Heart right ventricle (tissue), 16 donors: ENCODE measurements around the gene NDUFA11. TPM values are rescaled to one million over a fixed set of nuclear protein-coding genes. Genes with fewer than 3 reads are reported as not detected.

Source experiments
- ATAC-seq, 8 donors: fragments of 200-7000 bp; cut with Tn5 transposase; one replicate each; pipeline ENCODE4 v1.9.1; 2020; ENCODE audit warnings: mild to moderate bottlenecking in 8 of 8, moderate library complexity in 8 of 8, moderate number of reproducible peaks in 1 of 8
- DNase-seq, 2 donors: peaks; one replicate each; pipeline ENCODE4 v3.0.0-alpha.2; 2020
- H3K27ac ChIP-seq, 10 donors: fragments of 200-600 bp; sonication (generic) in 2 of 10; one replicate each; pipeline versions ENCODE4 v1.5.0 to v1.8.0; 2020 to 2022; ENCODE audit warnings: mild to moderate bottlenecking in 3 of 10
- H3K27me3 ChIP-seq, 7 donors: fragments of 200-600 bp; one replicate each; pipeline ENCODE4 v1.8.0; 2021 to 2022; ENCODE audit warnings: mild to moderate bottlenecking in 2 of 7
- H3K36me3 ChIP-seq, 9 donors: fragments of 200-600 bp; sonication (generic) in 1 of 9; one replicate each; pipeline versions ENCODE4 v1.5.0 to v1.8.0; 2020 to 2022; ENCODE audit warnings: mild to moderate bottlenecking in 2 of 9
- H3K4me1 ChIP-seq, 9 donors: fragments of 200-600 bp; sonication (generic) in 1 of 9; one replicate each; pipeline versions ENCODE4 v1.5.0 to v1.8.0; 2020 to 2022; ENCODE audit warnings: mild to moderate bottlenecking in 4 of 9
- H3K4me3 ChIP-seq, 10 donors: fragments of 200-600 bp; sonication (generic) in 2 of 10; one replicate each; pipeline versions ENCODE4 v1.5.0 to v1.8.0; 2020 to 2022; ENCODE audit warnings: mild to moderate bottlenecking in 7 of 10, moderate library complexity in 2 of 10
- H3K9me3 ChIP-seq, 11 donors: fragments of 200-600 bp in 10 of 11; sonication (generic) in 2 of 11; one replicate each; pipeline versions ENCODE4 v1.5.0 to v1.8.0; 2013 to 2022; ENCODE audit warnings: mild to moderate bottlenecking in 2 of 11, control low read depth in 1 of 11, moderate library complexity in 1 of 11
- CTCF ChIP-seq, 9 donors: fragments of 200-600 bp; sonication (generic) in 2 of 9; IDR thresholded peaks; one replicate each; pipeline versions ENCODE4 v1.5.0 to v1.8.0; 2021 to 2022; ENCODE audit warnings: antibody characterized with exemption in 9 of 9, mild to moderate bottlenecking in 5 of 9, moderate library complexity in 1 of 9
- WGBS, 2 donors: extraction: QIAGEN DNeasy Blood & Tissue Kit; methylation state at CpG; one replicate each; pipeline ENCODE4 v1.1.7; 2013; ENCODE audit warnings: inconsistent platforms in 1 of 2; 5-methylcytosine and 5-hydroxymethylcytosine counted together
- intact Hi-C, 10 donors: fragments of 100-400 bp; cut with DNase I; formaldehyde crosslinking; loops; one replicate each; pipeline versions ENCODE4 v1.11.1 to v1.14.2; 2022
- polyA plus RNA-seq, 2 donors: library from polyadenylated mRNA; stranded (reverse); fragments of 200-250 nt; gene quantifications; one replicate each; pipeline ENCODE4 v1.2.3, GENCODE V29; 2013
- total RNA-seq, 10 donors: library from RNA; stranded (reverse); fragmentation: NEBNext Ultra II Directional in 3 of 10; extraction: Animal tissue kit (Norgen Biotek cat#: 25700) in 3 of 10; gene quantifications; one replicate each; pipeline versions ENCODE4 v1.2.1 to v1.2.4, GENCODE V29; 2021 to 2023
- donor health status: Arrhythmogenic right ventricular cardiomyopathy.
- donor health status: ischemic (EF 13 %, LVEDD 7.1; RV severe dilation, severe dysfunction).
- donor health status: healthy with polysubstance abuse.
- donor health status: DM: no; HTN: yes; CAD: no.
- donor health status: DM: no; HTN: no; CAD: no.
- donor health status: ischemic (EF 25% LVEDD 6.9; RV normal size, moderate dysfunction).
- donor health status: ischemic (EF 25% LVEDD 5.7; RV mildly dilated, moderate dysfunction).
- donor health status: healthy.
- donor health status: DM: yes; HTN: yes; CAD: no.
- donor health status: Ischemic cardiomyopathy.
- donor health status: ischemic (EF 35%, LVEDD 5.7; RV mildly dilated, moderate dysfunction).
- donor health status: nonischemic (EF 11% LVEDD 7.7; RV severe dilation, severe dysfunction).
- donor health status: DM: yes; HTN: yes; CAD: no.
- donor health status: PGD.
- donor health status: ischemic (EF 29% LVEDD 5.4; RV normal size, mild dysfunction).
- donor health status: nonischemic (EF 23%, LVEDD 6.1; RV moderate dilation, normal function).

The NDUFA11 gene
- total and polyA plus RNA-seq, 12 donors, result 451 to 1,143 (median 521) TPM

GRCh38 chr19:5916181-5916708 is 12.7 kb upstream of the NDUFA11 start:
- H3K9me3 ChIP-seq, result no peaks in the 10 kb centered on the region
- peaks cover 4 to 32% (median 22%) of the 10 kb centered on the region in 9 donors for H3K4me1 ChIP-seq
- intact Hi-C loops, result no loop called here
- DNase-seq (no peak), ATAC-seq (peak in 5 of 8 donors; percentile 11 to 48 (median 32))
- TF ChIP-seq CTCF (IDR thresholded peaks at IDR 0.05), result no peak
- peaks cover 0 to 72% (median 40%) of the 10 kb centered on the region in 9 donors for H3K36me3 ChIP-seq
- 24 to 44% methylated on average over 14 of the region's 14 CpGs for WGBS, 2 donors
- H3K27me3 ChIP-seq, result no peaks in the 10 kb centered on the region
- no peak overlapping the region for H3K4me3 ChIP-seq
- peak overlapping the region in 7 of 10 donors; percentile 12 to 54 (median 34) for H3K27ac ChIP-seq

GRCh38 chr19:5915782-5916165 is 12.2 kb upstream of the NDUFA11 start:
- H3K9me3 ChIP-seq, result no peaks in the 10 kb centered on the region
- no peak overlapping the region for H3K4me3 ChIP-seq
- TF ChIP-seq CTCF (IDR thresholded peaks at IDR 0.05), result no peak
- no peak for DNase-seq
- intact Hi-C loops, result no loop called here
- peaks cover 4 to 32% (median 22%) of the 10 kb centered on the region in 9 donors for H3K4me1 ChIP-seq
- 69 to 71% methylated on average over 11 of the region's 11 CpGs for WGBS, 2 donors
- peak in 1 of 8 donors; percentile 6 for ATAC-seq
- no peaks in the 10 kb centered on the region for H3K27me3 ChIP-seq
- peaks cover 0 to 72% (median 36%) of the 10 kb centered on the region in 9 donors for H3K36me3 ChIP-seq
- peak overlapping the region in 8 of 10 donors; percentile 12 to 54 (median 32) for H3K27ac ChIP-seq

- DNase-seq (no peak), ATAC-seq (peak; percentile 19 to 61 (median 42))
- WGBS, 2 donors, result 82 to 84% methylated on average over 40 to 42 of the region's 42 CpGs
- Histone ChIP-seq H3K36me3 (peaks cover 0 to 72% (median 36%) of the 10 kb centered on the region in 9 donors), H3K4me1 (peaks cover 4 to 32% (median 22%) of the 10 kb centered on the region in 9 donors), H3K4me3 (no peak overlapping the region), H3K27ac (peak overlapping the region in 6 of 10 donors; percentile 19 to 54 (median 35)), H3K9me3 (no peaks in the 10 kb centered on the region), H3K27me3 (no peaks in the 10 kb centered on the region)
- intact Hi-C loops, result loop anchor here in 1 of 10 donors (5.0 kb wide), 1 partner anchor 32 kb away; no protein-coding TSS in a partner anchor
- no peak for TF ChIP-seq CTCF (IDR thresholded peaks at IDR 0.05)
Measured at GRCh38 chr19:5914946-5915781, 11.6 kb upstream of the NDUFA11 start.

GRCh38 chr19:5914358-5914774 is 10.8 kb upstream of the NDUFA11 start:
- WGBS, 2 donors, result 79 to 81% methylated on average over 22 of the region's 22 CpGs

More at GRCh38 chr19:5914358-5914774, 10.8 kb upstream of the NDUFA11 start:
- ATAC-seq (peak in 7 of 8 donors; percentile 2 to 20 (median 14)), DNase-seq (no peak)
- peaks cover 4 to 32% (median 22%) of the 10 kb centered on the region in 9 donors for H3K4me1 ChIP-seq
- peaks cover 0 to 72% (median 34%) of the 10 kb centered on the region in 9 donors for H3K36me3 ChIP-seq
- H3K27me3 ChIP-seq, result no peaks in the 10 kb centered on the region
- intact Hi-C loops, result loop anchor here in 1 of 10 donors (5.0 kb wide), 1 partner anchor 33 kb away; no protein-coding TSS in a partner anchor
- no peak for TF ChIP-seq CTCF (IDR thresholded peaks at IDR 0.05)
- peak overlapping the region in 5 of 10 donors; percentile 15 to 36 (median 23) for H3K27ac ChIP-seq
- no peaks in the 10 kb centered on the region for H3K9me3 ChIP-seq
- no peak overlapping the region for H3K4me3 ChIP-seq
